Natural killer cell (primary cell): ENCODE results near the gene GLIS1. TPM values are rescaled to one million over a fixed set of nuclear protein-coding genes. Genes with fewer than 3 reads are reported as not detected.

Experiments
- ATAC-seq, 3 donors: fragments of 150-1000 bp in 2 of 3; fragments of 200-7000 bp in 1 of 3; cut with Tn5 transposase; 1 replicate in 1 of 3; 2 replicates in 2 of 3; pipeline ENCODE4 v1.10.0; 2021; ENCODE audit warnings: mild to moderate bottlenecking in 2 of 3, moderate library complexity in 2 of 3
- DNase-seq, 2 donors: peaks; one replicate each; pipeline versions ENCODE4 v3.0.0 to v3.0.0-alpha.2; 2013 to 2021; ENCODE audit warnings: mixed read lengths in 1 of 2
- H3K27ac ChIP-seq: one replicate; pipeline ENCODE4 v1.5.1; 2013; ENCODE audit warnings: mild to moderate bottlenecking, low read length
- H3K27me3 ChIP-seq: one replicate; pipeline ENCODE4 v1.6.1; 2013; ENCODE audit warnings: low read length; ENCODE audit not compliant: control insufficient read depth, insufficient read depth
- H3K36me3 ChIP-seq: one replicate; pipeline ENCODE4 v1.6.1; 2013; ENCODE audit warnings: low read length; ENCODE audit not compliant: control insufficient read depth, insufficient read depth
- H3K4me1 ChIP-seq: one replicate; pipeline ENCODE4 v1.6.1; 2013; ENCODE audit warnings: low read length; ENCODE audit not compliant: control insufficient read depth, insufficient read depth
- H3K4me3 ChIP-seq: one replicate; pipeline ENCODE4 v1.5.1; 2013; ENCODE audit warnings: low read length
- H3K9me3 ChIP-seq: one replicate; pipeline ENCODE4 v1.6.1; 2013; ENCODE audit warnings: low read length; ENCODE audit not compliant: control insufficient read depth, insufficient read depth
- H3K27ac Mint-ChIP-seq, 2 donors: one replicate each; pipeline ENCODE4 v1.8.0; 2022; ENCODE audit warnings: mild to moderate bottlenecking in 2 of 2, mixed read lengths in 2 of 2, moderate library complexity in 1 of 2
- H3K27me3 Mint-ChIP-seq, 2 donors: one replicate each; pipeline ENCODE4 v1.8.0; 2022; ENCODE audit warnings: low read depth in 2 of 2, mixed read lengths in 2 of 2
- H3K36me3 Mint-ChIP-seq: one replicate; pipeline ENCODE4 v1.8.0; 2022; ENCODE audit warnings: mixed read lengths
- H3K4me1 Mint-ChIP-seq, 2 donors: one replicate each; pipeline ENCODE4 v1.8.0; 2022; ENCODE audit warnings: mixed read lengths in 2 of 2
- H3K4me3 Mint-ChIP-seq: one replicate; pipeline ENCODE4 v1.8.0; 2022; ENCODE audit warnings: mild to moderate bottlenecking, moderate library complexity, mixed read lengths
- H3K9me3 Mint-ChIP-seq, 2 donors: one replicate each; pipeline ENCODE4 v1.8.0; 2022; ENCODE audit warnings: mixed read lengths in 2 of 2
- WGBS: methylation state at CpG from one replicate; pipeline ENCODE4 v1.1.7; 2013; ENCODE audit warnings: missing lambda C conversion rate; ENCODE audit not compliant: insufficient coverage; 5-methylcytosine and 5-hydroxymethylcytosine counted together
- intact Hi-C: fragments of 100-400 bp; cut with micrococcal nuclease; formaldehyde crosslinking; loops from one replicate; pipeline ENCODE4 v1.14.2; 2022
- total RNA-seq, 4 donors: library from RNA; stranded (reverse); fragments of 120-200 nt in 1 of 4; gene quantifications; one replicate each; pipeline versions ENCODE4 v1.2.3 to v1.2.4, GENCODE V29; 2013 to 2022
- TF ChIP-seq, protein P1 (sequence below): fragments of 200-600 bp; IDR thresholded peaks from one replicate; pipeline ENCODE4 v1.8.0; 2022; ENCODE audit warnings: antibody characterized with exemption

GLIS1 gene
- total RNA-seq, 3 donors from 2014 or later (not counting 1 experiment from before 2014, with no cell fraction given) = not detected

DNA sequence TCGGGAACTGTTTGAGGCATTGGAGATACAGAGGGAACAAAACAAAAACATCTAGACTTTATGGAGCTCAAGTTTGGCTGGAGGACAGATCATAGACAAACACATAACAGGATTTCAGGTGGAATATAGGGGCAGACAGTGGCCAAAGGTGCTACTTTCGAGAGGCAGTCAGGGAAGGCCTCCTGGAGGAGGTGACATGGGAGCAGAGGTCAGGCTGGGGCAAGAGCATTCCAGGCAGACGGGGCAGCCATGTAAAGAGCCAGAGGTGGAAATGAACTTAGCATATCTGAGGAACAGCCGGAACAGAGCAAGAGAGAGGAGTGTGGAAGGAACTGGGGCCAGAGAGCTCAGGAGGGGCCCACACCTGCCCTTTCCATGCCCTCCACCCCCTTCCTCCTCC lies 157.5 kb downstream of the GLIS1 start:
- Mint-ChIP-seq H3K36me3 (peaks cover 5% of the 10 kb centered on the region), H3K4me3 (peak overlapping the region; percentile 5), H3K4me1 (peaks cover 49 to 61% of the 10 kb centered on the region in 2 donors), H3K27me3 (peaks cover 46 to 47% of the 10 kb centered on the region in 2 donors), H3K9me3 (no peaks in the 10 kb centered on the region), H3K27ac (peak overlapping the region in 1 of 2 donors; percentile 87)
- Histone ChIP-seq H3K4me1 (peaks cover 56% of the 10 kb centered on the region), H3K9me3 (no peaks in the 10 kb centered on the region), H3K27me3 (peaks cover 8% of the 10 kb centered on the region), H3K4me3 (no peak overlapping the region), H3K27ac (no peak overlapping the region), H3K36me3 (no peaks in the 10 kb centered on the region)
- DNase-seq (no peak), ATAC-seq (no peak)
- intact Hi-C loops = no loop called here
- TF ChIP-seq, protein P1, sequence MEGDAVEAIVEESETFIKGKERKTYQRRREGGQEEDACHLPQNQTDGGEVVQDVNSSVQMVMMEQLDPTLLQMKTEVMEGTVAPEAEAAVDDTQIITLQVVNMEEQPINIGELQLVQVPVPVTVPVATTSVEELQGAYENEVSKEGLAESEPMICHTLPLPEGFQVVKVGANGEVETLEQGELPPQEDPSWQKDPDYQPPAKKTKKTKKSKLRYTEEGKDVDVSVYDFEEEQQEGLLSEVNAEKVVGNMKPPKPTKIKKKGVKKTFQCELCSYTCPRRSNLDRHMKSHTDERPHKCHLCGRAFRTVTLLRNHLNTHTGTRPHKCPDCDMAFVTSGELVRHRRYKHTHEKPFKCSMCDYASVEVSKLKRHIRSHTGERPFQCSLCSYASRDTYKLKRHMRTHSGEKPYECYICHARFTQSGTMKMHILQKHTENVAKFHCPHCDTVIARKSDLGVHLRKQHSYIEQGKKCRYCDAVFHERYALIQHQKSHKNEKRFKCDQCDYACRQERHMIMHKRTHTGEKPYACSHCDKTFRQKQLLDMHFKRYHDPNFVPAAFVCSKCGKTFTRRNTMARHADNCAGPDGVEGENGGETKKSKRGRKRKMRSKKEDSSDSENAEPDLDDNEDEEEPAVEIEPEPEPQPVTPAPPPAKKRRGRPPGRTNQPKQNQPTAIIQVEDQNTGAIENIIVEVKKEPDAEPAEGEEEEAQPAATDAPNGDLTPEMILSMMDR = no peak
- 96% methylated on average over 4 of the region's 4 CpGs for WGBS

DNA sequence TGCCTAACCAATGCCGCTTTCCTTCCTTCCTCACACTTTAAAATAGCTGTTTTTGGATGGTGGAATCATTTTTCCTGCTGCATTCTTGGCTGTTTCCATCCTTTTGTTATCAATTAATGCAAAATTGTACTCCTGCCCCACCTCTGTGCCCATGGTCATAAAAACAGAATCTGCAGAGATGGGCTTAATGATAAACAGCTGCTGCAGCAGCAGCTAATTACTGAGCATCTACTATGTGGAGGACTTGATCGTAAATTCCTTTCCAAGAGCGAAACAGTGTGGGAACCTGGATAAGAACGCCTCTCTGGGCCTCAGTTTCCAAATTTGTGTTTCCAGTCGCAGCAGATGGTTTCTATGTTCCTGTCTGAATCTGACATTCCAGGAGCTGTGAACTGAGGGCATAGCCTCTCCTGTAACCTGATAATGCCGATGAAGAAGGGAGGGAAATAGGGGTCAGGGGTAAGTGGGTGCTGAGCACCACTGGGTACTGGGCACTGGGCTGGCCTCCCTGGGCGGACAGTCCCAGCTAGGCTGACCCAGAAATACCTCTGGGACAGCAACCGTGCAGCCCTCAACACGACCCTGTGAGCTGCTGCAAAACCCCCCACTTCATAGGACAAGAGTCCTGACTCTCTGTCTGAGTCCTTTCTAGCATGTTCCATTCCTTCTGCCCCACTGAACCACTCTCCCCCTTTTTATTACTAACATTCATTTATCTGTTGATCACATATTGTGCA lies 158.1 kb downstream of the GLIS1 start:
- H3K4me3 Mint-ChIP-seq = peak overlapping the region; percentile 5
- intact Hi-C loops = no loop called here
- H3K27ac Mint-ChIP-seq = peak overlapping the region in 1 of 2 donors; percentile 87

DNA sequence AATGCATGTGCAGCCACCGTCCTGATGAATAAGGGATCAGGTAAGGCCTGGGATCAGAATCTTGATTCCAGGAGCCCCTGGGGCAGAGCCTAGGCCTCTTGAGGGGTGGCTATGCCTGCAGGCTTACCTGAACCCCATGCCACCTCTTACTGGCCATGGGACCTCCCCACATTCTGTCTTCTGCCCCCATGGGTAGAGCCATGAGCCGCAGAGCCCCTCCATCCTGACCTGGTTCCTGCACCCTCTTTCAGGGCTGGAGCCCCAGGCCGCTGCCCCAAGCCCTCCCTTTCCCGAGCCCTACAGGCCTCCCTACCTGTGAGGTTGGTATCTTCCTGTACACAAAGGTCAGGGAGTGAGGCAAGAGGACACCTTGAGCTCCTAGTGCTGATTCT lies 159.0 kb downstream of the GLIS1 start:
- Histone ChIP-seq H3K4me3 (no peak overlapping the region), H3K27me3 (peaks cover 3% of the 10 kb centered on the region), H3K9me3 (no peaks in the 10 kb centered on the region), H3K27ac (no peak overlapping the region), H3K4me1 (peaks cover 55% of the 10 kb centered on the region), H3K36me3 (no peaks in the 10 kb centered on the region)
- Mint-ChIP-seq H3K4me1 (peaks cover 51 to 65% of the 10 kb centered on the region in 2 donors), H3K4me3 (no peak overlapping the region), H3K36me3 (peaks cover 5% of the 10 kb centered on the region), H3K27ac (no peak overlapping the region), H3K27me3 (peaks cover 46 to 47% of the 10 kb centered on the region in 2 donors), H3K9me3 (no peaks in the 10 kb centered on the region)
- TF ChIP-seq, protein P1 = no peak
- 96% methylated on average over 4 of the region's 4 CpGs for WGBS
- ATAC-seq (no peak), DNase-seq (no peak)
- intact Hi-C loops = no loop called here

More for the DNA sequence above, 158.1 kb downstream of the GLIS1 start:
- WGBS = 93% methylated on average over 9 of the region's 9 CpGs
- ATAC-seq (no peak), DNase-seq (no peak)
- no peaks in the 10 kb centered on the region for H3K36me3 ChIP-seq
- H3K27me3 ChIP-seq = peaks cover 4% of the 10 kb centered on the region
- no peak overlapping the region for H3K27ac ChIP-seq
- peaks cover 49 to 63% of the 10 kb centered on the region in 2 donors for H3K4me1 Mint-ChIP-seq
- no peaks in the 10 kb centered on the region for H3K9me3 Mint-ChIP-seq
- no peaks in the 10 kb centered on the region for H3K9me3 ChIP-seq
- H3K4me1 ChIP-seq = peaks cover 55% of the 10 kb centered on the region
- peaks cover 5% of the 10 kb centered on the region for H3K36me3 Mint-ChIP-seq
- H3K27me3 Mint-ChIP-seq = peaks cover 46% of the 10 kb centered on the region in 2 donors
- H3K4me3 ChIP-seq = no peak overlapping the region
- TF ChIP-seq, protein P1 = no peak
